Vagina (tissue), 2 donors: ENCODE results near the gene PTPN1.

Experiments used
- CTCF ChIP-seq, 3 experiments: fragments of 450-650 bp in 2 of 3; fragments of 200-600 bp in 1 of 3; sonication (generic) in 1 of 3; IDR thresholded peaks; one replicate each; pipeline ENCODE4 v1.5.1; 2017 to 2019; ENCODE audit warnings: antibody characterized with exemption in 3 of 3, mild to moderate bottlenecking in 2 of 3, moderate library complexity in 2 of 3
- POLR2AphosphoS5 ChIP-seq, 2 donors: sonication (generic); formaldehyde crosslinking; IDR thresholded peaks; one replicate each; pipeline ENCODE4 v1.9.0; 2017; ENCODE audit warnings: antibody characterized with exemption in 2 of 2, mild to moderate bottlenecking in 2 of 2, low read depth in 1 of 2; ENCODE audit not compliant: insufficient read depth in 1 of 2

- TF ChIP-seq POLR2AphosphoS5 (IDR thresholded peaks at IDR 0.05; ENCODE audit: insufficient read depth in 1 of 2, low read depth in 1 of 2) (no peak), CTCF (IDR thresholded peaks at IDR 0.05) (no peak)
Measured at GRCh38 chr20:50528129-50528528, 17.9 kb downstream of the PTPN1 start.
